ENCODE data around the gene RAD51D. TPM values are rescaled to one million over a fixed set of nuclear protein-coding genes. Genes with fewer than 3 reads are reported as not detected.

The RAD51D gene
- total RNA-seq, 1 experiment from 2014 or later: 18.8 TPM

Other genes starting within 250 kb of the RAD51D start
- not detected in 2 replicates for gene CCT6B, start 158.4 kb downstream of the RAD51D start, total RNA-seq (2014; rRNA removed; shearing (Covaris generic); ENCODE audit: low replicate concordance)
- 12.4 and 16.1 TPM in 2 replicates for gene ZNF830, start 158.3 kb downstream of the RAD51D start, total RNA-seq (2014; rRNA removed; shearing (Covaris generic); ENCODE audit: low replicate concordance)
- 16.3 and 45.6 TPM in 2 replicates for gene LIG3, start 139.3 kb downstream of the RAD51D start, total RNA-seq (2014; rRNA removed; shearing (Covaris generic); ENCODE audit: low replicate concordance)
- gene RFFL, start 56.2 kb downstream of the RAD51D start, total RNA-seq (2014; rRNA removed; shearing (Covaris generic); ENCODE audit: low replicate concordance): 10.5 and 18.0 TPM in 2 replicates
- not detected in 2 replicates for gene FNDC8, start 1.8 kb upstream of the RAD51D start, total RNA-seq (2014; rRNA removed; shearing (Covaris generic); ENCODE audit: low replicate concordance)
- 25.6 and 71.4 TPM in 2 replicates for gene NLE1, start 22.4 kb upstream of the RAD51D start, total RNA-seq (2014; rRNA removed; shearing (Covaris generic); ENCODE audit: low replicate concordance)
- not detected in 2 replicates for gene UNC45B, start 28.0 kb upstream of the RAD51D start, total RNA-seq (2014; rRNA removed; shearing (Covaris generic); ENCODE audit: low replicate concordance)
- gene SLC35G3, start 74.5 kb upstream of the RAD51D start, total RNA-seq (2014; rRNA removed; shearing (Covaris generic); ENCODE audit: low replicate concordance): not detected in 2 replicates
- 4.0 and 11.0 TPM in 2 replicates for gene SLFN5, start 123.2 kb upstream of the RAD51D start, total RNA-seq (2014; rRNA removed; shearing (Covaris generic); ENCODE audit: low replicate concordance)

Measured in MG63 (cell line).